Trophoblast cell (in vitro differentiated cells and primary cell): ENCODE data around the gene KRT27.

Experiments
- DNase-seq, 2 donors: peaks; one replicate each; pipeline ENCODE4 v3.0.0-alpha.2; 2016
- H2AFZ ChIP-seq: 2 replicates; pipeline ENCODE4 v1.6.1; 2013; ENCODE audit warnings: low read length, moderate library complexity, mild to moderate bottlenecking; ENCODE audit not compliant: insufficient read depth, poor library complexity
- H2AK5ac ChIP-seq: 2 replicates; pipeline ENCODE4 v1.6.1; 2013; ENCODE audit warnings: mild to moderate bottlenecking, low read length
- H2BK120ac ChIP-seq: 2 replicates; pipeline ENCODE4 v1.6.1; 2013; ENCODE audit warnings: low read length, mild to moderate bottlenecking, moderate library complexity; ENCODE audit not compliant: insufficient read depth, poor library complexity
- H2BK12ac ChIP-seq: 2 replicates; pipeline ENCODE4 v1.6.1; 2013; ENCODE audit warnings: mild to moderate bottlenecking, low read length, moderate library complexity
- H2BK5ac ChIP-seq: 2 replicates; pipeline ENCODE4 v1.6.1; 2013; ENCODE audit warnings: low read length, low read depth, moderate library complexity, mild to moderate bottlenecking; ENCODE audit not compliant: poor library complexity
- H3K14ac ChIP-seq: 2 replicates; pipeline ENCODE4 v1.6.1; 2013; ENCODE audit warnings: mild to moderate bottlenecking, low read length
- H3K18ac ChIP-seq: 2 replicates; pipeline ENCODE4 v1.6.1; 2013; ENCODE audit warnings: mild to moderate bottlenecking, low read length
- H3K23ac ChIP-seq: 2 replicates; pipeline ENCODE4 v1.6.1; 2013; ENCODE audit warnings: low read length
- H3K27ac ChIP-seq: 2 replicates; pipeline ENCODE4 v1.5.1; 2013; ENCODE audit warnings: low read depth, mild to moderate bottlenecking, inconsistent platforms, low read length, moderate library complexity
- H3K27me3 ChIP-seq: 2 replicates; pipeline ENCODE4 v1.6.1; 2013; ENCODE audit warnings: inconsistent platforms, mild to moderate bottlenecking, low read length, moderate library complexity; ENCODE audit not compliant: insufficient read depth
- H3K36me3 ChIP-seq, 2 experiments: 1 replicate in 1 of 2; 2 replicates in 1 of 2; pipeline ENCODE4 v1.6.1; 2013; ENCODE audit warnings: low read length in 2 of 2, mild to moderate bottlenecking in 2 of 2, moderate library complexity in 1 of 2; ENCODE audit not compliant: insufficient read depth in 2 of 2, control insufficient read depth in 1 of 2
- H3K4ac ChIP-seq: 2 replicates; pipeline ENCODE4 v1.6.1; 2013; ENCODE audit warnings: low read depth, mild to moderate bottlenecking, low read length, moderate library complexity
- H3K4me1 ChIP-seq, 2 experiments: 1 replicate in 1 of 2; 2 replicates in 1 of 2; pipeline ENCODE4 v1.6.1; 2013; ENCODE audit warnings: low read length in 2 of 2, mild to moderate bottlenecking in 2 of 2, moderate library complexity in 1 of 2; ENCODE audit not compliant: insufficient read depth in 2 of 2, control insufficient read depth in 1 of 2
- H3K4me2 ChIP-seq: 2 replicates; pipeline ENCODE4 v1.6.1; 2013; ENCODE audit warnings: inconsistent platforms, mild to moderate bottlenecking, low read length, moderate library complexity
- H3K4me3 ChIP-seq: 2 replicates; pipeline ENCODE4 v1.5.1; 2013; ENCODE audit warnings: mild to moderate bottlenecking, low read depth, low read length, inconsistent platforms
- H3K79me1 ChIP-seq: one replicate; pipeline ENCODE4 v1.6.1; 2013; ENCODE audit warnings: low read length
- H3K79me2 ChIP-seq: 2 replicates; pipeline ENCODE4 v1.6.1; 2013; ENCODE audit warnings: low read length, mild to moderate bottlenecking; ENCODE audit not compliant: control insufficient read depth, insufficient read depth, poor library complexity
- H3K9ac ChIP-seq: 2 replicates; pipeline ENCODE4 v1.6.1; 2013; ENCODE audit warnings: mild to moderate bottlenecking, low read length
- H3K9me3 ChIP-seq: 2 replicates; pipeline ENCODE4 v1.6.1; 2013; ENCODE audit warnings: low read depth, mild to moderate bottlenecking, control low read depth, inconsistent platforms, low read length; ENCODE audit not compliant: insufficient read depth
- H4K12ac ChIP-seq: 2 replicates; pipeline ENCODE4 v1.6.1; 2013; ENCODE audit warnings: low read depth, mild to moderate bottlenecking, low read length, moderate library complexity
- H4K8ac ChIP-seq: 2 replicates; pipeline ENCODE4 v1.6.1; 2013; ENCODE audit warnings: low read depth, mild to moderate bottlenecking, low read length, moderate library complexity
- H4K91ac ChIP-seq: one replicate; pipeline ENCODE4 v1.6.1; 2013; ENCODE audit warnings: low read depth, mild to moderate bottlenecking, low read length, moderate library complexity
- WGBS: extraction: QIAGEN DNeasy Blood & Tissue Kit; methylation state at CpG from one replicate; pipeline ENCODE4 v1.1.7; 2013; ENCODE audit warnings: missing lambda C conversion rate; ENCODE audit not compliant: insufficient read length, insufficient coverage; ENCODE audit errors: extremely low coverage; 5-methylcytosine and 5-hydroxymethylcytosine counted together

KRT27 gene

GRCh38 chr17:40813804-40814203 is 31.5 kb upstream of the KRT27 start:
- Histone ChIP-seq H3K14ac (no peak overlapping the region), H3K79me2 (peaks cover 2% of the 10 kb centered on the region), H3K4me3 (no peak overlapping the region), H3K9me3 (peaks cover 1% of the 10 kb centered on the region), H3K27me3 (no peaks in the 10 kb centered on the region), H3K36me3 (peaks cover 0 to 7% of the 10 kb centered on the region in 2 experiments), H4K12ac (no peak overlapping the region), H2BK5ac (no peak overlapping the region), H3K27ac (no peak overlapping the region), H2AFZ (no peak overlapping the region), H3K4ac (no peak overlapping the region), H3K9ac (no peak overlapping the region), H3K23ac (no peak overlapping the region), H2BK120ac (no peak overlapping the region), H3K18ac (no peak overlapping the region), H2BK12ac (no peak overlapping the region), H3K79me1 (peaks cover 3% of the 10 kb centered on the region), H3K4me2 (no peak overlapping the region), H2AK5ac (no peak overlapping the region), H4K91ac (no peak overlapping the region), H4K8ac (no peak overlapping the region), H3K4me1 (no peaks in the 10 kb centered on the region)
- WGBS = no CpG with 5 or more reads among the region's 4 CpGs
- no peak for DNase-seq

GRCh38 chr17:40812639-40813038 is 30.3 kb upstream of the KRT27 start:
- no peak overlapping the region for H2AK5ac ChIP-seq
- H3K14ac ChIP-seq = no peak overlapping the region
- H3K4me3 ChIP-seq = no peak overlapping the region
- H2AFZ ChIP-seq = no peak overlapping the region
- H4K91ac ChIP-seq = no peak overlapping the region
- no peaks in the 10 kb centered on the region for H3K27me3 ChIP-seq
- no peaks in the 10 kb centered on the region for H3K79me1 ChIP-seq
- no peak overlapping the region for H4K8ac ChIP-seq
- H3K27ac ChIP-seq = no peak overlapping the region
- H2BK120ac ChIP-seq = no peak overlapping the region
- H3K36me3 ChIP-seq = peaks cover 0 to 7% of the 10 kb centered on the region in 2 experiments
- H2BK12ac ChIP-seq = no peak overlapping the region
- peaks cover 1% of the 10 kb centered on the region for H3K9me3 ChIP-seq
- no peak overlapping the region for H3K23ac ChIP-seq
- no peaks in the 10 kb centered on the region for H3K4me1 ChIP-seq
- H3K4me2 ChIP-seq = no peak overlapping the region
- H3K9ac ChIP-seq = no peak overlapping the region
- H3K18ac ChIP-seq = no peak overlapping the region
- no peak overlapping the region for H3K4ac ChIP-seq
- no CpG with 5 or more reads among the region's 3 CpGs for WGBS
- no peaks in the 10 kb centered on the region for H3K79me2 ChIP-seq
- DNase-seq = no peak
- H4K12ac ChIP-seq = no peak overlapping the region
- no peak overlapping the region for H2BK5ac ChIP-seq

GRCh38 chr17:40810494-40810893 is 28.1 kb upstream of the KRT27 start:
- peak in 1 of 2 donors; percentile 16 for DNase-seq
- Histone ChIP-seq H3K9ac (no peak overlapping the region), H3K27ac (no peak overlapping the region), H3K23ac (peak overlapping the region; percentile 15), H3K4ac (no peak overlapping the region), H4K91ac (no peak overlapping the region), H4K8ac (no peak overlapping the region), H3K27me3 (no peaks in the 10 kb centered on the region), H3K4me2 (no peak overlapping the region), H3K18ac (no peak overlapping the region), H2AK5ac (no peak overlapping the region), H4K12ac (no peak overlapping the region), H2BK5ac (no peak overlapping the region), H3K79me2 (no peaks in the 10 kb centered on the region), H3K4me1 (no peaks in the 10 kb centered on the region), H2BK12ac (no peak overlapping the region), H2AFZ (no peak overlapping the region), H3K9me3 (no peaks in the 10 kb centered on the region), H3K14ac (no peak overlapping the region), H3K4me3 (no peak overlapping the region), H3K79me1 (no peaks in the 10 kb centered on the region), H2BK120ac (no peak overlapping the region), H3K36me3 (no peaks in the 10 kb centered on the region)
- WGBS = no CpG with 5 or more reads among the region's 6 CpGs

GRCh38 chr17:40809721-40810421 is 27.5 kb upstream of the KRT27 start:
- Histone ChIP-seq H3K79me2 (no peaks in the 10 kb centered on the region), H3K4me2 (no peak overlapping the region), H3K9me3 (no peaks in the 10 kb centered on the region), H3K27ac (no peak overlapping the region), H3K27me3 (no peaks in the 10 kb centered on the region), H3K36me3 (no peaks in the 10 kb centered on the region), H4K8ac (no peak overlapping the region), H3K14ac (no peak overlapping the region), H2BK5ac (no peak overlapping the region), H4K12ac (no peak overlapping the region), H3K4ac (no peak overlapping the region), H3K18ac (no peak overlapping the region), H3K4me1 (no peaks in the 10 kb centered on the region), H3K23ac (no peak overlapping the region), H3K4me3 (no peak overlapping the region), H2AFZ (no peak overlapping the region), H2BK12ac (no peak overlapping the region), H3K9ac (no peak overlapping the region), H4K91ac (no peak overlapping the region), H3K79me1 (no peaks in the 10 kb centered on the region), H2BK120ac (no peak overlapping the region), H2AK5ac (no peak overlapping the region)
- no CpG with 5 or more reads among the region's 2 CpGs for WGBS
- no peak for DNase-seq
